SKM-1 treated with dmso at 0.1 percent for 144 hours (cell line): ENCODE data around the gene C15orf61.
A peak's percentile ranks its signal among the peaks of the same experiment; 100 is the strongest.

Source experiments
- DNase-seq: peaks from one replicate; lab custom pipeline; 2025; ENCODE audit not compliant: unreplicated experiment; lab: John Stamatoyannopoulos, UW

C15orf61 gene

GRCh38 chr15:67548862-67549651, 28.1 kb downstream of the C15orf61 start:
- no peak for DNase-seq

- no peak for DNase-seq
These were observed 28.8 kb downstream of the C15orf61 start for GRCh38 chr15:67549736-67550135.

- no peak for DNase-seq
These were observed 29.6 kb downstream of the C15orf61 start for GRCh38 chr15:67550522-67550921.

GRCh38 chr15:67551207-67551743, 30.3 kb downstream of the C15orf61 start:
- DNase-seq, result no peak

- DNase-seq, result no peak
These were observed 33.6 kb downstream of the C15orf61 start for GRCh38 chr15:67554580-67554979.

DNA sequence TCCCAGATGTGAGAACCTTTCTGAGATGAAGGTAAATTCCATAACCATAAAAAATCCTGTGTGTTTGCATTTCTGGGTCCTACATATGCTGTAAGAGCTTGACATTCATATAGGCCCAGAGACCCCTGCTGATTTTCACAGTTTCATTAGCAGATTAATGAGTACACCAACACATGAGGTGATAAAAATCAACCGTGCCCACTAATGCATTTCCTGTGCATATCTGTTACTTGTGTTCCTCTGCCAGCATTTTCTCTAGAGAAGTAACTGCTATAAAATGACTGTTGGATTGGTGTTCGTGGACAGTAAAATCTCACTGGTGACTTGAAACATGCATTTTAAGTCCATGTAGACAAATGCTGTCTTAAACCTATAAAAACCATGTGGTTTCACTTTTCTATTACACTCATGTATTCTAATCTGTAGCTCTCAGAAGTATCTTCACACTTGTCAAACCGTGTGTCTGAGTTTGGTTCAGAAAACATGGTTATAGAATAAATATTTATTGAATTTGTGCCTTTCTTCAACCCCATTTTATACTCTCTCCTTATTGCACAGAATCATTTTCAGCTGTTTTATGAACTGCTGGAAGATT, 36.1 kb downstream of the C15orf61 start:
- no peak for DNase-seq

DNA sequence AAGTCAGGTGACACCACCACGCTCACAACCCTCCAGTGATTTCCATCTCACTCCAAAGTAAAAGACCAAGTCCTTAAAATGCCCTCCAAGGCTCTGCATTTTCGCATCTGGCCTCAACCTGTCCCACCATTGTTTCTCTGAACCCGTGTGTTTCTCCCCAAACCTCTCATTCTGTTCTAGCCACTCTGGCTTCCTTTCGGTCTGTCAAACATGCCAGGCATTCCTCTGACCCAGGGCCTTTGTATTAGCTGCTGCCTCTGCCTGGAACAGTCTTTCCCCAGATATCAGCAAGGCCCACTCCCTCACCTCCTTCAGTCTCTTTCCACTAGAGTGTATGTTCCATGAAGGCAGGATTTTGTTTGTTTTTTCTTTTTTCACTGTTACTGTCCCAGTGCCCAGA, 37.6 kb downstream of the C15orf61 start:
- no peak for DNase-seq

DNA sequence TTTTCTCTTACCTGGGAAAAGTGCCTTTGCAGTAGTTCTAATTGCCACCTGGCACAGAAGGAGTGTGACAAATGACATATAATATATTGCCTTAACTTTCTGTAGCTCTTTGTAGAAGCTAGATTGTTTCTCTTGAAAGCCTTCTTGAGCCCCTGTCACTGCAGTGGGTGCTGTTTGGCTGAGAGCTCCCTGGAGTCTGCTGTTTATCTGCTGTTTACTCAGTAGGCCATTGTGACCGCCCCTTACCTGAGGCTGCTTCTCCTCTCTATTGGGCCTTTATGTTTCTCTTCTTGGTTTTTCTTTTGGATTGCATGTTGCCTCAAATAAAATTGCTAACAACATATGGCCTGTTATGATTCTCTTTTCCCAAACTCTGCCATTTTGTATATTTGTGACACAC, 38.2 kb downstream of the C15orf61 start:
- no peak for DNase-seq

DNA sequence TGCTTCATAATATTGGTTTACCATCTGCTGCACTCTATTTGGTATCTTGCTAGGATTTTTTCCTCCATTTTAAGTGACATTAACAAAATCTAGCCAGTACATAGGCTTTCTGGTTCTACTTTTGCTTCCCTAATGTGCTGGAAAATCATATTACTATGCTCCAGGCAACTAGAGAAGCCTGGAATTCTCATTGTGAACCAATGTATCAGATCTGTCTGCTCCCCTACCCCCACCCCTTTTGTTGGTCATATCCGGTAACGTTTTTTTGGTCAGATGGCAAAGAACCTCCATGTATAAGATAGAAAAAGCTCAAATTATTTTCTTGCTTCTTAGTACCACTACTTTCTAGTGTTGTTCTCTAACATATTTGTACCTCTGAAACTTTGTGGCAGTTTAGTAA, 38.6 kb downstream of the C15orf61 start:
- no peak for DNase-seq

GRCh38 chr15:67560320-67560719, 39.4 kb downstream of the C15orf61 start:
- no peak for DNase-seq

DNA sequence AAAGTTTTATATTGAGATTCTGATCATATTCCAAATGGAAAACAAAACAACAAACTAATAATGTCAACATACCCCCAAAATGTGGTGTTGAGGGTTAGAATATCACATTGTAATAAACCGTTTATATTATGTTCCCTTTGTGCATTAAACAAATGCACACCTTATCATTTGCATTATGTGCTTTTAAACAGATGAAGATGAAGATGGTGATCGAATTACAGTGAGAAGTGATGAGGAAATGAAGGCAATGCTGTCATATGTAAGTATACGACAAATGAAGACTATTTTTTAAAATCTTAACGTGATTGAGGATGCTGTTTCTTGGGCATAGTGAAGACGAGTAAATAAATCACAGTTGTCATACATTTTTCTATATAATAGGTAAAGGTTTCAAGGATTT, 42.2 kb downstream of the C15orf61 start:
- no peak for DNase-seq

DNA sequence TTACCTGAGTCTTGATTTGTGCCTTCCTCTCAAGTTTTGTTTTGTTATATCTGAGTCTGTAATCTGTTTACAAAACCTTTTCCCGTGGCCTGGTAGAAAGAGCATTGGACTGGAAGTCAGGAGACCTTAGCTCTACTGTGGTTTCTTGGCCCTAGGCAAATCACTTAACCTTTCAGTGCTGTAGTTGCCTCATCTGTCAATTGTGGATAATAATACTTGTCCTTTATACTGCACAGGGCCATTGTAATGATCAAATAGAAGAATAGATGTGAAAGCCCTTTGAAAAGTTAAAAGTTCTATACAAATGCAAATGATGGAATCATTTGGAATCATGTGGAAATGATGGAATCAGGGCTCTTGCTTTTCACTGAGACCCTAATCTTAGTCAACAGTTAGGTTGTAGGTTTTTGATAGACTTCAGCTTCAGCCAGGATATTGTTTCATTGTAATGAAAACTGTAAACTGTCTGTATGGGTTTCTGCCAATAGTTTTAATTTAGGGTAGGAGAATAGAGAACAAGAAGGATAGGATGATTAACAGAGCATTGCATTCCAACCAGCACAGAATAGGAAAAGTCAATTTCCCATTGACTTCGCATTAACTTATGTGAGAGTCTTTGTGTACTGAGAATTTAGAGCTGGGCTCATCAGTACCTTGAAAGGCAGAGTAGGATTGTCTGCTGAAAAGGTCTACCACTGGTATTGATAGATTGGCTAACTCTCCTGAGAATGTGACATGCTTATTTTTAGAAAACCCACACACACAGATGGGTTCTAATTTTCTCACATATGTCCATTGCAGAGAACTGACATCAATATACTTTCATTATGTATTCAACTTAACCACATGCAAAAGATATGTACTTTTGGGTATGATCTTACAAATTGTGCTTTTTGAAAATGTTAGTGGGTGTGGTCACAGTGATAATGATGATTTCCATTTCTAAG, 43.4 kb downstream of the C15orf61 start:
- no peak for DNase-seq

DNA sequence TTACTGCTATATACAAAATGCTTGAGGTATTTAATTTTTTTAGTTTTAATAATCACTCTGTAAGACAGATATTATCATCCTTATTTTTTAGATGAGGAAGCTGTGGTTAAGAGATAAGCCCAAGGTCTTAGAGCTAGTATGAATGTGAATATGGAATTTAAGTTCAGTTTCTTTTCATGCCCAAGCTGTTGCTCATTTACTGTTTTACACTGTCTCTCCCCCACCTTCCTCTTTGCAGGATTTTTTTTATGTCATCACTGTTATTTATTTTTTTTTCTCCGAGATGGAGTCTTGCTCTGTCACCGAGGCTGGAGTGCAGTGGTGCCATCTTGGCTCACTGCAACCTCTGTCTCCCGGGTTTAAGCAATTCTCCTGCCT, 44.0 kb downstream of the C15orf61 start:
- no peak for DNase-seq

- no peak for DNase-seq
These were observed 48.7 kb downstream of the C15orf61 start for GRCh38 chr15:67569668-67570067.

GRCh38 chr15:67570875-67571647, 50.1 kb downstream of the C15orf61 start:
- DNase-seq, result no peak

DNA sequence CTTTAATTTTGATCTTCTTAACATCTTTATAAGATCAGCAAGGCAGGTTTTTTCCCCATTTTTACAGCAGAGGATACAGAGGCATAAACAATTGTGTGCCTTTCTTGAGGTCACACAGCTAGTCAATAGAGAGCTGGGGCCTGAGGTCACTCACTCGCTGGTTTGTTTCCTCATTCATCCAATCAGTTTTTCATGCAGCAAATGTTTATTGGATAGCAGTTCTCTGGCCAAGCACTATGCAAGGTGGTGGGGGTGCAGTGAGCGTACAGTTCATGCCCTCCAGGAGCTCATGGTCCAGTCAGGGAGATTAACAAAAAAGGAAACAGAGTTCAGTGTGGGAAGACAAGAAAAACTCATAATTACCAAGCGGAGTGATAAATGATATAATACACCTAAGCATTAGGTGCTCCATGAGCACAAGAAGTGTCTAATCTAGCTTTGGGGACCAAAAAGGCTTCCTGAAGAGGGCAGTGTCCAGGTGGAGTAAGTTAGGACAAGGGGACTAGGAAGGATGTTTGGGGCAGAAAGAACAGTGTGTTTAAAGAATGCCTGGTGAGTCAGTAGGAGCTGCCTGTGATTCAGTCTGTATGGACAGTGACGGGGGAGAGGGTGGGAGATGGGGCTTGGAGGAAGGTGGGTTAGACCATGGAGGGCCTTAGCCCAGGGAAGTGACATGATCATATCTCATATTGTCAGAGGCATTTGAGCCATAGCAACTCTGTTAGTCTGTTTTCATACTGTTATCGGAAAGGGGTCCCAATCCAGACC, 50.9 kb downstream of the C15orf61 start:
- no peak for DNase-seq

GRCh38 chr15:67573194-67573593, 52.3 kb downstream of the C15orf61 start:
- peak; percentile 17 for DNase-seq

DNA sequence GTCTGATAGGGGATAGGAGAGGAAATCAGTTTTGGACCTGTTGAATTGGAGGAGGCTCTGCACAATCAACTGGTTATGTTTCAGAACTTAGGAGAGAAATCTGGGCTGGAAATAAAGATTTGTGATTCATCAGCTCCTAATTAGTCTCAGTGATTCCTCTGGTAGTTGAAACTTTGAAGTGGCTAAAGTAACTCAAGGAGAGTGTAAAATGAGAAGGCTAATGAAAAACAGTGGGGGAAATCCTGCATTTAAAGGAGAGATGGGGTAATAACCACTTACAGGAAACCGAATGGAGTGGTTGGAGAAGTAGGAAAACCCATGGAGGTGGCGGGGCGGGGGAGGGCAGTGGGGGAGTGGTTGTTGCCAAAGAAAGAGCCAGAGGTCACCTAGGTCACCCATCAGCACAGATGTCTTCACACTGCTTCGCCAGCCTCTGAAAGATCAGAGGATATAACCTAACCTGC, 54.1 kb downstream of the C15orf61 start:
- peak; percentile 9 for DNase-seq

- no peak for DNase-seq
These were observed 57.2 kb downstream of the C15orf61 start for GRCh38 chr15:67578020-67578600.
